ENCODE measurements around the gene GABBR1.
"Not testable (repeated sequence)": the region's sequence is repeated elsewhere in the genome, so short reads cannot be mapped to it uniquely, and the experiment has no call there.

Gene GABBR1

GRCh38 chr6:29632789-29633533 is at the start of gene GABBR1:
TSS of gene GABBR1 (minus strand) at chr6:29633183. CDS start at chr6:29632385, 798 bp downstream.
- peak in 48 of 51 donors; percentile 19 to 90 (median 73) for DNase-seq

- DNase-seq, result no peak
These were observed 48.8 kb upstream of the GABBR1 start for GRCh38 chr6:29681811-29682210.

- no peak for DNase-seq
These were observed 47.9 kb upstream of the GABBR1 start, which contains the start of gene ZFP57 for GRCh38 chr6:29680904-29681303. TSS of gene ZFP57 (minus strand) at chr6:29681152. CDS start at chr6:29677003, 4,149 bp downstream.

GRCh38 chr6:29680416-29680815 is 47.4 kb upstream of the GABBR1 start:
- DNase-seq, result no peak

- no peak for DNase-seq
These were observed 47.0 kb upstream of the GABBR1 start for GRCh38 chr6:29679962-29680361.

- no peak for DNase-seq
These were observed 45.1 kb upstream of the GABBR1 start for GRCh38 chr6:29678114-29678513.

- DNase-seq, result no peak
These were observed 44.1 kb upstream of the GABBR1 start for GRCh38 chr6:29676981-29677601.

GRCh38 chr6:29675561-29675960 is 42.6 kb upstream of the GABBR1 start:
- no peak for DNase-seq

GRCh38 chr6:29674008-29674407 is 41.0 kb upstream of the GABBR1 start:
- no peak for DNase-seq

- DNase-seq, result peak in 2 of 51 donors; percentile 21 to 37
These were observed 40.2 kb upstream of the GABBR1 start for GRCh38 chr6:29673161-29673560.

- DNase-seq, result not testable (repeated sequence)
These were observed 39.1 kb upstream of the GABBR1 start for GRCh38 chr6:29672116-29672515.

GRCh38 chr6:29671026-29671425 is 38.0 kb upstream of the GABBR1 start:
- no peak for DNase-seq

GRCh38 chr6:29667158-29667557 is 34.2 kb upstream of the GABBR1 start:
- DNase-seq, result no peak

GRCh38 chr6:29666826-29667130 is 33.8 kb upstream of the GABBR1 start:
- no peak for DNase-seq

- DNase-seq, result no peak
These were observed 33.2 kb upstream of the GABBR1 start for GRCh38 chr6:29665942-29666825.

GRCh38 chr6:29663300-29664042 is 30.5 kb upstream of the GABBR1 start:
- no peak for DNase-seq

- DNase-seq, result not testable (repeated sequence)
These were observed 28.6 kb upstream of the GABBR1 start for GRCh38 chr6:29661502-29662141.

- no peak for DNase-seq
These were observed 28.1 kb upstream of the GABBR1 start for GRCh38 chr6:29661071-29661470.

GRCh38 chr6:29656798-29657197 is 23.8 kb upstream of the GABBR1 start, which contains the start of gene MOG:
TSS of gene MOG (plus strand) at chr6:29657092. CDS start at chr6:29657210, 118 bp downstream.
- DNase-seq, result peak in 49 of 51 donors; percentile 15 to 93 (median 76)

- DNase-seq, result peak in 6 of 51 donors; percentile 15 to 48 (median 32)
These were observed 23.2 kb upstream of the GABBR1 start for GRCh38 chr6:29656157-29656556.

- peak in 1 of 51 donors; percentile 52 for DNase-seq
These were observed 22.7 kb upstream of the GABBR1 start for GRCh38 chr6:29655658-29656057.

Data from hypothalamus (tissue), 51 donors.